Tibial artery (tissue), 4 donors: ENCODE results near the gene ZFP69B.

Experiments used
- DNase-seq, 2 donors: peaks; one replicate each; pipeline ENCODE4 v3.0.0-alpha.2; 2019
- H3K27ac ChIP-seq, 2 donors: fragments of 200-600 bp; sonication (generic) in 1 of 2; 1 replicate in 1 of 2; 2 replicates in 1 of 2; pipeline ENCODE4 v1.5.1; 2018 to 2019; ENCODE audit warnings: mild to moderate bottlenecking in 1 of 2
- H3K27me3 ChIP-seq, 2 donors: fragments of 200-600 bp; sonication (generic) in 1 of 2; one replicate each; pipeline versions ENCODE4 v1.5.1 to v1.6.0; 2016 to 2019
- H3K36me3 ChIP-seq, 3 donors: fragments of 200-600 bp; sonication (generic) in 2 of 3; one replicate each; pipeline ENCODE4 v1.5.1; 2016 to 2019; ENCODE audit warnings: mild to moderate bottlenecking in 2 of 3
- H3K4me1 ChIP-seq, 4 donors: fragments of 200-600 bp; sonication (generic) in 2 of 4; 1 replicate in 3 of 4; 2 replicates in 1 of 4; pipeline ENCODE4 v1.5.1; 2016 to 2019
- H3K4me3 ChIP-seq, 2 donors: fragments of 200-600 bp; sonication (generic) in 1 of 2; 1 replicate in 1 of 2; 2 replicates in 1 of 2; pipeline ENCODE4 v1.5.1; 2018 to 2019; ENCODE audit warnings: mild to moderate bottlenecking in 2 of 2
- H3K9me3 ChIP-seq, 3 donors: fragments of 200-600 bp; sonication (generic) in 1 of 3; one replicate each; pipeline ENCODE4 v1.5.1; 2016 to 2019
- CTCF ChIP-seq, 2 experiments: fragments of 200-600 bp in 1 of 2; fragments of 450-650 bp in 1 of 2; IDR thresholded peaks; one replicate each; pipeline ENCODE4 v1.5.1; 2017 to 2019; ENCODE audit warnings: antibody characterized with exemption in 2 of 2, mild to moderate bottlenecking in 1 of 2, moderate library complexity in 1 of 2
- intact Hi-C: fragments of 100-400 bp; cut with DNase I; formaldehyde crosslinking; loops from one replicate; pipeline ENCODE4 v1.15.0; 2023; ENCODE audit warnings: low total_unique reads

ZFP69B gene

GRCh38 chr1:40449684-40450494, at the start of gene ZFP69B:
Gene ZFP69B, plus strand, starts transcription at chr1:40450476. Its CDS starts 486 bp downstream, at chr1:40450962.
- peak; percentile 81 to 93 for DNase-seq
- no peaks in the 10 kb centered on the region for H3K9me3 ChIP-seq
- intact Hi-C loops, result no loop called here
- H3K27me3 ChIP-seq, result no peaks in the 10 kb centered on the region
- TF ChIP-seq CTCF (IDR thresholded peaks at IDR 0.05), result no peak
- H3K36me3 ChIP-seq, result no peaks in the 10 kb centered on the region
- peaks cover 0 to 8% (median 3%) of the 10 kb centered on the region in 4 donors for H3K4me1 ChIP-seq
- H3K4me3 ChIP-seq, result peak within 1 kb of the TSS; percentile 67 to 71
- H3K27ac ChIP-seq, result peak within 1 kb of the TSS; percentile 83 to 85

- no peaks in the 10 kb centered on the region for H3K9me3 ChIP-seq
- no peak for DNase-seq
- no peak overlapping the region for H3K27ac ChIP-seq
- no peak overlapping the region for H3K4me3 ChIP-seq
- H3K27me3 ChIP-seq, result no peaks in the 10 kb centered on the region
- intact Hi-C loops, result loop anchor here (10.0 kb wide), 1 partner anchor 57 kb away; no protein-coding TSS in a partner anchor
- H3K36me3 ChIP-seq, result no peaks in the 10 kb centered on the region
- H3K4me1 ChIP-seq, result peaks cover 0 to 43% (median 14%) of the 10 kb centered on the region in 4 donors
- TF ChIP-seq CTCF (IDR thresholded peaks at IDR 0.05), result no peak
These were observed 48.6 kb upstream of the ZFP69B start for GRCh38 chr1:40401473-40402201.

- intact Hi-C loops, result loop anchor here (5.0 to 10.0 kb wide), 2 partner anchors 60 to 258 kb away; no protein-coding TSS in a partner anchor
- no peaks in the 10 kb centered on the region for H3K9me3 ChIP-seq
- no peak overlapping the region for H3K4me3 ChIP-seq
- H3K4me1 ChIP-seq, result peaks cover 0 to 19% (median 2%) of the 10 kb centered on the region in 4 donors
- peaks cover 5 to 15% (median 7%) of the 10 kb centered on the region in 3 donors for H3K36me3 ChIP-seq
- H3K27ac ChIP-seq, result no peak overlapping the region
- no peak for DNase-seq
- TF ChIP-seq CTCF (IDR thresholded peaks at IDR 0.05), result peak; percentile 83 to 89
- no peaks in the 10 kb centered on the region for H3K27me3 ChIP-seq
These were observed 45.4 kb upstream of the ZFP69B start for GRCh38 chr1:40404670-40405462.

- Histone ChIP-seq H3K27ac (no peak overlapping the region), H3K4me3 (no peak overlapping the region), H3K27me3 (no peaks in the 10 kb centered on the region), H3K4me1 (peaks cover 0 to 9% (median 2%) of the 10 kb centered on the region in 4 donors), H3K36me3 (peaks cover 5 to 25% (median 17%) of the 10 kb centered on the region in 3 donors), H3K9me3 (no peaks in the 10 kb centered on the region)
- no peak for DNase-seq
- intact Hi-C loops, result loop anchor here (5.0 to 10.0 kb wide), 2 partner anchors 61 to 259 kb away; no protein-coding TSS in a partner anchor
- no peak for TF ChIP-seq CTCF (IDR thresholded peaks at IDR 0.05)
These were observed 44.5 kb upstream of the ZFP69B start for GRCh38 chr1:40405812-40406211.

- no peak for TF ChIP-seq CTCF (IDR thresholded peaks at IDR 0.05)
- Histone ChIP-seq H3K27ac (no peak overlapping the region), H3K4me3 (no peak overlapping the region), H3K36me3 (peaks cover 5 to 27% (median 22%) of the 10 kb centered on the region in 3 donors), H3K4me1 (peaks cover 0 to 4% (median 2%) of the 10 kb centered on the region in 4 donors), H3K9me3 (no peaks in the 10 kb centered on the region), H3K27me3 (no peaks in the 10 kb centered on the region)
- no peak for DNase-seq
- intact Hi-C loops, result loop anchor here (5.0 to 10.0 kb wide), 2 partner anchors 63 to 260 kb away; no protein-coding TSS in a partner anchor
These were observed 42.8 kb upstream of the ZFP69B start for GRCh38 chr1:40407453-40407852.
